ENCODE measurements around the gene SLC29A2. TPM values are rescaled to one million over a fixed set of nuclear protein-coding genes. Genes with fewer than 3 reads are reported as not detected.
A peak's percentile ranks its signal among the peaks of the same experiment; 100 is the strongest.

The SLC29A2 gene
- total RNA-seq, 1 experiment from 2014 or later: 30.2 TPM

- no peak for TF ChIP-seq JUN (CRISPR knock-in tag; IDR thresholded peaks at IDR 0.05)
- TF ChIP-seq, protein P1, sequence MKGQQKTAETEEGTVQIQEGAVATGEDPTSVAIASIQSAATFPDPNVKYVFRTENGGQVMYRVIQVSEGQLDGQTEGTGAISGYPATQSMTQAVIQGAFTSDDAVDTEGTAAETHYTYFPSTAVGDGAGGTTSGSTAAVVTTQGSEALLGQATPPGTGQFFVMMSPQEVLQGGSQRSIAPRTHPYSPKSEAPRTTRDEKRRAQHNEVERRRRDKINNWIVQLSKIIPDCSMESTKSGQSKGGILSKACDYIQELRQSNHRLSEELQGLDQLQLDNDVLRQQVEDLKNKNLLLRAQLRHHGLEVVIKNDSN (CRISPR knock-in tag; IDR thresholded peaks at IDR 0.05): peak; percentile 27; the same call in 1 of the 2 replicates
- TF ChIP-seq MXD4 (CRISPR knock-in tag; IDR thresholded peaks at IDR 0.05; ENCODE audit: borderline replicate concordance): no peak
- no peak for TF ChIP-seq ZNF396 (CRISPR knock-in tag; IDR thresholded peaks at IDR 0.05; ENCODE audit: borderline replicate concordance)
Measured at GRCh38 chr11:66408488-66409214, 37.1 kb upstream of the SLC29A2 start (continued).

- Mint-ChIP-seq H3K27ac (no peak overlapping the region), H3K4me3 (no peak overlapping the region), H3K4me1 (peaks cover 2% of the 10 kb centered on the region; the same call in 1 of the 2 replicates), H3K9me3 (no peaks in the 10 kb centered on the region), H3K27me3 (ENCODE audit: low read depth) (peaks cover 38% of the 10 kb centered on the region), H3K36me3 (no peaks in the 10 kb centered on the region)
- CTCF ChIA-PET: interaction anchor here (0.5 to 4.1 kb wide), 16 partner anchors 11 to 270 kb away, joined by 3 to 30 read pairs (median 4); partner anchors contain the start of genes DPP3, MRPL11, NPAS4 and PELI3
- no peak for ATAC-seq
- no peak for TF ChIP-seq PRDM15 (CRISPR knock-in tag; IDR thresholded peaks at IDR 0.05)
- no peak for TF ChIP-seq GRHL2 (CRISPR knock-in tag; IDR thresholded peaks at IDR 0.05; ENCODE audit: insufficient replicate concordance, severe bottlenecking)
- TF ChIP-seq CTCF (IDR thresholded peaks at IDR 0.05): no peak
- TF ChIP-seq SMAD3 (CRISPR knock-in tag; IDR thresholded peaks at IDR 0.05; ENCODE audit: borderline replicate concordance): no peak
- no peak for TF ChIP-seq ZNF396 (CRISPR knock-in tag; IDR thresholded peaks at IDR 0.05; ENCODE audit: borderline replicate concordance)
- TF ChIP-seq TEAD1 (CRISPR knock-in tag; IDR thresholded peaks at IDR 0.05): no peak
- TF ChIP-seq TP53 (CRISPR knock-in tag; IDR thresholded peaks at IDR 0.05): no peak
- TF ChIP-seq, protein P2, sequence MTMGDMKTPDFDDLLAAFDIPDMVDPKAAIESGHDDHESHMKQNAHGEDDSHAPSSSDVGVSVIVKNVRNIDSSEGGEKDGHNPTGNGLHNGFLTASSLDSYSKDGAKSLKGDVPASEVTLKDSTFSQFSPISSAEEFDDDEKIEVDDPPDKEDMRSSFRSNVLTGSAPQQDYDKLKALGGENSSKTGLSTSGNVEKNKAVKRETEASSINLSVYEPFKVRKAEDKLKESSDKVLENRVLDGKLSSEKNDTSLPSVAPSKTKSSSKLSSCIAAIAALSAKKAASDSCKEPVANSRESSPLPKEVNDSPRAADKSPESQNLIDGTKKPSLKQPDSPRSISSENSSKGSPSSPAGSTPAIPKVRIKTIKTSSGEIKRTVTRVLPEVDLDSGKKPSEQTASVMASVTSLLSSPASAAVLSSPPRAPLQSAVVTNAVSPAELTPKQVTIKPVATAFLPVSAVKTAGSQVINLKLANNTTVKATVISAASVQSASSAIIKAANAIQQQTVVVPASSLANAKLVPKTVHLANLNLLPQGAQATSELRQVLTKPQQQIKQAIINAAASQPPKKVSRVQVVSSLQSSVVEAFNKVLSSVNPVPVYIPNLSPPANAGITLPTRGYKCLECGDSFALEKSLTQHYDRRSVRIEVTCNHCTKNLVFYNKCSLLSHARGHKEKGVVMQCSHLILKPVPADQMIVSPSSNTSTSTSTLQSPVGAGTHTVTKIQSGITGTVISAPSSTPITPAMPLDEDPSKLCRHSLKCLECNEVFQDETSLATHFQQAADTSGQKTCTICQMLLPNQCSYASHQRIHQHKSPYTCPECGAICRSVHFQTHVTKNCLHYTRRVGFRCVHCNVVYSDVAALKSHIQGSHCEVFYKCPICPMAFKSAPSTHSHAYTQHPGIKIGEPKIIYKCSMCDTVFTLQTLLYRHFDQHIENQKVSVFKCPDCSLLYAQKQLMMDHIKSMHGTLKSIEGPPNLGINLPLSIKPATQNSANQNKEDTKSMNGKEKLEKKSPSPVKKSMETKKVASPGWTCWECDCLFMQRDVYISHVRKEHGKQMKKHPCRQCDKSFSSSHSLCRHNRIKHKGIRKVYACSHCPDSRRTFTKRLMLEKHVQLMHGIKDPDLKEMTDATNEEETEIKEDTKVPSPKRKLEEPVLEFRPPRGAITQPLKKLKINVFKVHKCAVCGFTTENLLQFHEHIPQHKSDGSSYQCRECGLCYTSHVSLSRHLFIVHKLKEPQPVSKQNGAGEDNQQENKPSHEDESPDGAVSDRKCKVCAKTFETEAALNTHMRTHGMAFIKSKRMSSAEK (CRISPR knock-in tag; IDR thresholded peaks at IDR 0.05; ENCODE audit: borderline replicate concordance): no peak
- no peak for TF ChIP-seq GTF2I (CRISPR knock-in tag; conservative IDR thresholded peaks at IDR 0.05)
- no peak for TF ChIP-seq NFATC4 (CRISPR knock-in tag; IDR thresholded peaks at IDR 0.05)
- TF ChIP-seq ZNF121 (CRISPR knock-in tag; IDR thresholded peaks at IDR 0.05): no peak
- no peak for TF ChIP-seq ZNF219 (CRISPR knock-in tag; IDR thresholded peaks at IDR 0.05; ENCODE audit: borderline replicate concordance)
- POLR2A ChIA-PET: interaction anchor here (0.9 kb wide), 1 partner anchor 72 kb away, joined by 3 read pairs; the partner anchor contains the start of gene DPP3
- DNase-seq (ENCODE audit: low spot score): no peak
Measured at GRCh38 chr11:66407651-66408050, 36.1 kb upstream of the SLC29A2 start.

All from WTC11 (cell line).